Thyroid gland (tissue), 4 donors: ENCODE measurements around the gene PPM1N. TPM values are rescaled to one million over a fixed set of nuclear protein-coding genes. Genes with fewer than 3 reads are reported as not detected.

ENCODE experiments used
- DNase-seq, 2 donors: peaks; one replicate each; pipeline ENCODE4 v3.0.0-alpha.2; 2019
- H3K27ac ChIP-seq, 3 donors: fragments of 200-600 bp; sonication (generic); 1 replicate in 2 of 3; 2 replicates in 1 of 3; pipeline ENCODE4 v1.5.1; 2016 to 2019; ENCODE audit warnings: mild to moderate bottlenecking in 1 of 3, moderate library complexity in 1 of 3
- H3K27me3 ChIP-seq: fragments of 200-600 bp; sonication (generic); one replicate; pipeline ENCODE4 v1.5.1; 2019
- H3K36me3 ChIP-seq, 2 donors: fragments of 200-600 bp; sonication (generic); one replicate each; pipeline ENCODE4 v1.5.1; 2016 to 2019
- H3K4me1 ChIP-seq, 2 donors: fragments of 200-600 bp; sonication (generic); one replicate each; pipeline ENCODE4 v1.5.1; 2017 to 2019
- H3K4me3 ChIP-seq, 3 donors: fragments of 200-600 bp; sonication (generic); replicated peaks in 1 of 3; 1 replicate in 2 of 3; 2 replicates in 1 of 3; pipeline ENCODE4 v1.5.1; 2016; ENCODE audit warnings: mild to moderate bottlenecking in 1 of 3
- H3K9me3 ChIP-seq: fragments of 200-600 bp; sonication (generic); one replicate; pipeline ENCODE4 v1.5.1; 2017
- CTCF ChIP-seq, 6 experiments: fragments of 200-600 bp in 3 of 6; fragments of 450-650 bp in 3 of 6; sonication (generic) in 3 of 6; IDR thresholded peaks; one replicate each; pipeline ENCODE4 v1.5.1; 2016 to 2019; ENCODE audit warnings: antibody characterized with exemption in 6 of 6, mild to moderate bottlenecking in 2 of 6, inconsistent platforms in 1 of 6, moderate library complexity in 1 of 6
- POLR2A ChIP-seq, 2 donors: fragments of 450-650 bp; IDR thresholded peaks; one replicate each; pipeline ENCODE4 v1.6.1; 2017; ENCODE audit warnings: antibody characterized with exemption in 2 of 2, mild to moderate bottlenecking in 2 of 2, moderate library complexity in 1 of 2
- WGBS, 2 donors: methylation state at CpG; one replicate each; pipeline ENCODE4 v1.1.5; 2017; 5-methylcytosine and 5-hydroxymethylcytosine counted together
- intact Hi-C: fragments of 100-400 bp; cut with DNase I; formaldehyde crosslinking; loops from one replicate; pipeline ENCODE4 v1.15.1; 2023
- total RNA-seq, 4 donors: library from RNA; depleted of rRNA; stranded (reverse); fragments of >200 nt; gene quantifications; one replicate each; pipeline ENCODE4 v1.2.3, GENCODE V29; 2016

The PPM1N gene
- total RNA-seq, 4 donors from 2014 or later = 0.73 to 1.1 TPM; not detected in 2

- Histone ChIP-seq H3K27me3 (peaks cover 8% of the 10 kb centered on the region), H3K4me3 (no peak overlapping the region), H3K27ac (no peak overlapping the region), H3K4me1 (peaks cover 9 to 12% of the 10 kb centered on the region in 2 donors), H3K9me3 (no peaks in the 10 kb centered on the region), H3K36me3 (no peaks in the 10 kb centered on the region)
- WGBS, 2 donors = 87 to 91% methylated on average over 9 of the region's 9 CpGs
- intact Hi-C loops = no loop called here
- DNase-seq = no peak
- TF ChIP-seq CTCF (IDR thresholded peaks at IDR 0.05) (no peak), POLR2A (IDR thresholded peaks at IDR 0.05) (no peak)
Observed at GRCh38 chr19:45503909-45504308, 5.7 kb downstream of the PPM1N start.

GRCh38 chr19:45505151-45505995 lies 7.1 kb downstream of the PPM1N start:
- TF ChIP-seq CTCF (IDR thresholded peaks at IDR 0.05) (no peak), POLR2A (IDR thresholded peaks at IDR 0.05) (no peak)
- no peak overlapping the region for H3K4me3 ChIP-seq
- intact Hi-C loops = no loop called here
- no peaks in the 10 kb centered on the region for H3K27me3 ChIP-seq
- no peaks in the 10 kb centered on the region for H3K9me3 ChIP-seq
- H3K4me1 ChIP-seq = peaks cover 11 to 15% of the 10 kb centered on the region in 2 donors
- DNase-seq = no peak
- no peaks in the 10 kb centered on the region for H3K36me3 ChIP-seq
- H3K27ac ChIP-seq = peak overlapping the region in 1 of 3 donors; percentile 75
- WGBS, 2 donors = 87 to 88% methylated on average over 8 of the region's 8 CpGs

- peak overlapping the region in 1 of 3 donors; percentile 100 for H3K4me3 ChIP-seq
- DNase-seq = no peak
- TF ChIP-seq CTCF (IDR thresholded peaks at IDR 0.05) (no peak), POLR2A (IDR thresholded peaks at IDR 0.05) (no peak)
- H3K9me3 ChIP-seq = no peaks in the 10 kb centered on the region
- intact Hi-C loops = no loop called here
- peaks cover 11 to 15% of the 10 kb centered on the region in 2 donors for H3K4me1 ChIP-seq
- peak overlapping the region; percentile 0 to 88 (median 75) for H3K27ac ChIP-seq
- no peaks in the 10 kb centered on the region for H3K36me3 ChIP-seq
- H3K27me3 ChIP-seq = no peaks in the 10 kb centered on the region
- 56 to 61% methylated on average over 5 of the region's 5 CpGs for WGBS, 2 donors
Observed at GRCh38 chr19:45505996-45506245, 7.7 kb downstream of the PPM1N start.

- TF ChIP-seq POLR2A (IDR thresholded peaks at IDR 0.05) (peak in 1 of 2 donors; percentile 78), CTCF (IDR thresholded peaks at IDR 0.05) (peak in 4 of 6 experiments; percentile 19 to 48 (median 34))
- Histone ChIP-seq H3K27ac (peak overlapping the region; percentile 75 to 88 (median 85)), H3K36me3 (no peaks in the 10 kb centered on the region), H3K9me3 (no peaks in the 10 kb centered on the region), H3K4me3 (peak overlapping the region; percentile 44 to 100 (median 88)), H3K27me3 (no peaks in the 10 kb centered on the region), H3K4me1 (peaks cover 11 to 15% of the 10 kb centered on the region in 2 donors)
- 1 to 2% methylated on average over 8 to 16 of the region's 47 CpGs for WGBS, 2 donors
- peak; percentile 93 to 95 for DNase-seq
- intact Hi-C loops = no loop called here
Observed at GRCh38 chr19:45506246-45506988, 8.2 kb downstream of the PPM1N start.
